GM19099 (cell line): ENCODE data around the gene TIMM13.

ENCODE experiments used
- POLR2A ChIP-seq: IDR thresholded peaks from 3 replicates; pipeline ENCODE4 v1.6.1; 2011; ENCODE audit warnings: low read depth; ENCODE audit not compliant: insufficient read length; ENCODE audit errors: extremely low read depth

The TIMM13 gene

DNA sequence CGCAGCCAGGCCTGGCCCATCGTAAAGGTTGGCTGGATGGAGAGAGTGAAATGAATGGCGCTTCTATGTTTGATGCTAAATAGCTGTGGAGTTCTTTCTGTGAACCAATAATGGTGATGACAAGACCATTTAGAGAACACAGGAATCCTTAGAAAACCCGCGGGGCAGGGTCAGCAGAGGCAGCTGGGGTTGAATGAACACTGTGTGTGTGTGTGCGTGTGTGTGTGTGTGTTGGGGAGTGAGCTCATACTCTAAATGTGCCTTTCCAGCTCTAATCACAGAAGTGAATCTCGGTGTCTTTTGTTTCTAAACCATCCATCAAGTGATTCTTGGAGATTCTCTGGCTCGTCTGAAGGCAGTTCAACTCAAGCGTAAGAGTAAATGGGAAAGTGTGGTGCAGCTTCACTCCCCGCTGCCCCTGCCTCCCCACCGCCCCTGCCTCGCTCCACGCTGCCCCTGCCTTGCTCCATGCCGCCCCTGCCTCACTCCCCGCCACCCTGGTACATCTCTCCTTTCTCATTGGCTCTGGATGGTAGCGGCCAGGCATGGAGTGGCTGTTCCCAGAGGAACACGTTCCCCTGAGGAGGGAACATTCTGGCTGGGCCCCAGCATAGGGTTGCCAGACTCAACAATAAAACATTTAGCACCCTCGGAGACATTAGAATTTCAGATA is 46.1 kb downstream of the TIMM13 start:
- TF ChIP-seq POLR2A: no peak

DNA sequence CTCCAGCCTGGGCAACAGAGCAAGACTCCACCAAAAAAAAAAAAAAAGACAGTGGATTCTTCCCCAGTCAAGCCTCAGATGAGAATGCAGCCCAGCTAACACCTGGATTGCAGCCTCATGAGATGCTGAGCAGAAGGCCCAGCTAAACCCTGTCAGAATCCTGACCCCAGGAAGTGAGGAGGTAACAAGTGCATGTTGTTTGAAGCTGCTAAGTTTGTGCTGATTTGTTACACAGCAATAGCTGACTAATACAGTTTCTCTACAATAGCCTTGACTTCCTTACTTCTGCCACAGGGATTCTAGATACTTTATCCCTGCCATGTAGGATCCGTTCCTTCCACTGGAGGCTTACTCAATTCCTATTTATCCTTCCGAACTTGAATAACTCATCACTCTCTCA is 46.8 kb downstream of the TIMM13 start:
- no peak for TF ChIP-seq POLR2A

- TF ChIP-seq POLR2A: no peak
Measured at GRCh38 chr19:2376784-2377519, 50.4 kb downstream of the TIMM13 start.
